Activated T-helper 9 cell treated with anti-CD3 and anti-CD28 coated beads, Interleukin-2, amount 50 U/mL, for 16 hours (primary cell): ENCODE results near the gene DLG3.
"Not testable (repeated sequence)": the region's sequence is repeated elsewhere in the genome, so short reads cannot be mapped to it uniquely, and the experiment has no call there.

Experiments
- DNase-seq: peaks from one replicate; pipeline ENCODE4 v3.0.0-alpha.2; 2020; ENCODE audit warnings: low read depth

Gene DLG3

DNA sequence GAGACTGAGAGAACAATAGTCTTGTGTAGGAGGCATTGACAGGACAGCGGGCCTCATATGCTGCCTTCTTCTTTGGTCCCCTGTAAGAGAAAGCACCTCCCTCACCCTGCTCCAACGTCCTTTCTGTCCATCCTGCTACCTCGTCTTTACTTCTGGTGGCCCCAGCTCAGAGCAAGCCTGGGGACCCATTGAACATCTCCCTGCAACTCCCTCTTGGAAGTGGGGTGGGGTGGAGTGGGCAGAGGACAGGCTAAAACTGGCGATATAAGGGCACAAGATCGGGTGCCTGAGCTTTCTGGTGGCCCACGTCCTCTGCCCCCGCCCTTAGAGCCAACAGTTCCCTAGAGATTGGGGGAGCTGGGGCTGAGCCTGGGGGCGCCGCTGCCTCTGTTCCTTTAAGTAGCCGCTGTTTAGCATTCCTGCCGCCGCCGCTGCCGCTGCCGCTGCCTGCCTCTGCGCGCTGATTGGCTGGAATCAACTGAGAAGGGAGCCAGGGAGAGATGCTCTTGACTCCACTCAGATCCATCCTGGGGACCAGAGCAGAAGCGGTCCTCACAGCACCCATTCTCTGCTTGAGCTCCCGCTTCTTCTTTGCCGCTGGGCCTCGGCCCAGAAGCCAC is at the start of gene DLG3:
DLG3 (plus strand) TSS at position 510 of the 620 bp plus-strand sequence. CDS start 367 bp downstream, outside the sequence.
- no peak for DNase-seq

GRCh38 chrX:70398899-70399298 is 45.7 kb upstream of the DLG3 start:
- no peak for DNase-seq

DNA sequence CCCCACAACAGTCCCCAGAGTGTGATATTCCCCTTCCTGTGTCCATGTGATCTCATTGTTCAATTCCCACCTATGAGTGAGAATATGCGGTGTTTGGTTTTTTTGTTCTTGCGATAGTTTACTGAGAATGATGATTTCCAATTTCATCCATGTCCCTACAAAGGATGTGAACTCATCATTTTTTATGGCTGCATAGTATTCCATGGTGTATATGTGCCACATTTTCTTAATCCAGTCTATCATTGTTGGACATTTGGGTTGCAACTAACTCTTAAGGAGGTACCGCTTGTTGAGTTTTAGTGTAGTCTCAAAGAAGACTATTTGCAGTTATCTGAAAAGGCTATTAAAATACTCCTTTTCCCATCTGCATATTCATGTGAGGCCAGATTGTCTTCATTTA is 44.5 kb upstream of the DLG3 start:
- not testable (repeated sequence) for DNase-seq

DNA sequence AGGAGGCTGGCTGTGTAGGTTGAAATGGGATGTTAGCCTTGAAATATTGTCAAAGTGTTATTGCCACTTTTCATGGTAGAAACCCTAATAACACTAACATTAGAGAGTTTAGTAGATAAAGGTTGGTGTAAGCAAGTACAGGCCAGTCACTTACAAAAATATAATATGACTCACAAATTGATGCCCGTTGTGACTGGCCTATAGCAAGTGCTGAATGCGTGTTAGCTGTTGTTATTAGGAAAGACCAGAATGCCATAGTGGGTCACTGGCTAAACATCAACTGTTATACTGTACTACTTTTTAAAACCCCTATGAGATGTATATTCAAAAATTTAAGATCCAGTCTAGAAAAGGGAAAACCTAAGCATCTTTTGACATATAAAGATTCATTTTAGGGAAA is 41.9 kb upstream of the DLG3 start:
- no peak for DNase-seq

- no peak for DNase-seq
Observed at GRCh38 chrX:70405003-70405402, 39.6 kb upstream of the DLG3 start.

GRCh38 chrX:70410921-70411320 is 33.7 kb upstream of the DLG3 start:
- DNase-seq = no peak

DNA sequence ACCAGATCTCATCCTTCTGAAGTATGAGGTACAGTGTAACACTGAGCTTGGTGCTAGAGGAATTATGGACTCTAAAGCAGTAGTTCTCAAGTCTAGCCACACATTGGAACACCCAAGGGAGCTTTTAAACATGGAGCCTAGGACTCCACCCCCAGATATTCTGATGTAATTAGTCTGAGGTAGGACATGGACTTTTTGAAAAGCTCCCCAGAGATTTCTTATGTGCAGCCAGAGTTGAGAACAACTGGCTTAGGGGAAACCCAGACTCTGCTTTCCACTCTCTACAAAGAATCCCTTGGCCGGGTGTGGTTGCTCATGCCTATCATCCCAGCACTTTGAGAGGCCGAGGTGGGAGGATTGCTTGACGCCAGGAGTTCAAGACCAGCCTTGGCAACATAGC is 33.2 kb upstream of the DLG3 start:
- no peak for DNase-seq

DNA sequence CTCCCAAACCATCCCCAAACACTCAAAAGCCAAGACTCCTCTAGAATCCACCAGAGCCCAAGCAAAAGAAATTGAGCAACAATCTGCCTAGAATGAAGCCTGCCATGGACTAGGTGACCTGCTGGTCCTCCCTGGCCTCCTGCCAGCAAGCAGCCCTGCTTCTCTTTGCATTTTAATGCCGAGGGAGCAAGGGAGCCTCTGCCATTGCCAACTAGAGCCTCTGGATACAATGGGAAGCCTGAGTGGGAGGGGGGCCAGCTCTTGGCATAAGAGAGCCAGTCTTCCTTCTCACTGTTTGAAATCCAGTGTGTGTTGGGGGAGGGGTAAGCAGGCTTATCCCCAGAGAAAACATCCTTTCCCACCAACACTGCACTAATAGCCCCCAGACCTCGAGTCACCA is 23.0 kb upstream of the DLG3 start:
- no peak for DNase-seq

DNA sequence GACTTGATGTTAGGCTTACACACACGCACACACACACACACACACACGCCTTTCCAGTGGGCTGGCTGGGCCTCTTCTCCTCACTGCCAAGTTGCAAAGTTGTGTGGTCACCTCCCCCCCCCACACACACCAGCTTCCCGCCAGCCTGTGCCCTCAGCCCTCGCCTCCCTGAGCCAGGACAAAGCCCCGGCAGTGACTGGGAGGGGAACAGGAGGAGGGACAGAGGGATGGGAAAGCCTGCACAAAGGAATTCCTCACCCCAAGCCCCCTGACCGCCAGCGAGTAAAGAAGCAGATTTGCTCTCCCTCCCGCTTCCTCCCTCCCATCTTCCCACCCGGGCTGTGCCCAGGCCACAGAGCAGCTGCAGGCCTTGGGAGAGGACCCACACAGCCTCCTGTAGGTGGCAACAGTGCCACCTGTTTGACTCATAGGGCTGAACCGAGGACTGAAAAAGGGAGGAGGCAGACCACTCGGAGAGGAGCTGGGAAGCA is 21.7 kb upstream of the DLG3 start, which contains the start of gene GDPD2:
GDPD2 (plus strand) TSS at position 464 of the 491 bp plus-strand sequence. CDS start 1,671 bp downstream, outside the sequence.
- no peak for DNase-seq

- DNase-seq = no peak
Observed at GRCh38 chrX:70423936-70424675, 20.5 kb upstream of the DLG3 start.

GRCh38 chrX:70424801-70425200 is 19.8 kb upstream of the DLG3 start:
- no peak for DNase-seq

DNA sequence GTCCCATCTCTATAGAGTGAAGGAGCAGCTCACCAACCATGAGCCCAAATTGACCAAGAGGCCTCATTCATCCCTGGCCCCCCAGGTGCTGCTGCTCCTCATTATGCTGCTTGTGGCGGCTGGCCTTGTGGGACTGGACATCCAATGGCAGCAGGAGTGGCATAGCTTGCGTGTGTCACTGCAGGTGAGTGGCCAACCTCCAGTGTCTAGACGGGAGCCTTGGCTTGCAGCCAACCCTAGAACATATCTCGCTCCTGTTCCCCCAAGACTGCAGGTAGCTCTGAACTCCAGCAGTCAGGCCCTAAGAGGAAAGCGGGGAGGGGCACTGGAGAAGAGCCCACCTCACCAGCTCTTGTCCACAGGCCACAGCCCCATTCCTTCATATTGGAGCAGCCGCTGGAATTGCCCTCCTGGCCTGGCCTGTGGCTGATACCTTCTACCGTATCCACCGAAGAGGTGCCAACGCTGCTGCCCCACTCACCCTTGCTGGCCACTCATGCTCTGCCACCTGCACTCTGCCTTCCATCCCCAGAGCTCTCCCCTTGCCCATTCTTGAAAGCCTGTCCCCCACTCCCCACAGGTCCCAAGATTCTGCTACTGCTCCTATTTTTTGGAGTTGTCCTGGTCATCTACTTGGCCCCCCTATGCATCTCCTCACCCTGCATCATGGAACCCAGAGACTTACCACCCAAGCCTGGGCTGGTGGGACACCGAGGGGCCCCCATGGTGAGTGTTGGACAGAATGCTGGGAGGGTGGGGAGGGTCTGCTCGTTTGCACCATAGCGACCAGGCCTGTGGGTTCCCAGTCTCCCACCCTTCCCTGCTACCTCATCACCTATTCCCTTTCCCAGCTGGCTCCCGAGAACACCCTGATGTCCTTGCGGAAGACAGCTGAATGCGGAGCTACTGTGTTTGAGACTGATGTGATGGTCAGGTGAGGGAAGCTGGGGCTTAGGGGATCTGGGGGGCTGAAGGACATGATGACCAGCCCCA is 18.1 kb upstream of the DLG3 start:
- DNase-seq = no peak

DNA sequence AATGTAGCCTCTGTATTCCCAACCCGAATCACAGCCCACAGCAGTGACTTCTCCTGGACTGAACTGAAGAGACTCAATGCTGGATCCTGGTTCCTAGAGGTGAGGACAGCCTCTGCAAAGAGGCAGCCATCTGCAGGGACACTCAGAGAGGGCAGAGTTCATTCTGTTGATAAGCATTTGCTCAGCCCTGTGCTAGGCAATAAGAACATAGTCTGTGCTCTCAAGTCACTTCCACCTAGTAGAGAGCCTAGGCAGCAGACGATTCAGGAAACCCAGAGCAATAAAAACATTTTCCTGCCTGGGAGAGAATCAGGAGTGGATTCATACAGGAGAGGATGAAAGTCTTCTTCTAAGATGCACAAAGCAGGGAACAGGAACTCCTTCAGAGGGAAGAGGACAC is 17.3 kb upstream of the DLG3 start:
- no peak for DNase-seq

DNA sequence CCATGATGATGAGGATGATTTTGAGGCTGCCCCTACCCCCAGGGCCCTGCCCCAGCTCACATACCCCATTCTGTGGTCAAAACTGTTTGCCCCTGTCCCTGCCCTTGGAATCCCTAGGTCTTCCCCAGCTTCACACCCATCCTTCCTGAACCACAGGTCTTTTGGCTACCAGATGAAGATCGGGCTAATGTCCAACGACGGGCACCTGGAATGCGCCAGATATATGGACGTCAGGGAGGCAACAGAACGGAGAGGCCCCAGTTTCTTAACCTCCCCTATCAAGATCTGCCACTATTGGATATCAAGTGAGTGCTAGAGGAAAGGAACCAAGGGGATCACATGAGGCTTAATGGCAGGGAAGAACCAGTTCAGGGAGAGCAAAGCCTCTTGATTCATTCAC is 14.9 kb upstream of the DLG3 start:
- no peak for DNase-seq

GRCh38 chrX:70432936-70433847 is 11.4 kb upstream of the DLG3 start:
- DNase-seq = no peak

GRCh38 chrX:70433848-70434351 is 10.7 kb upstream of the DLG3 start:
- peak; percentile 57 for DNase-seq

GRCh38 chrX:70434352-70434866 is 10.2 kb upstream of the DLG3 start:
- peak; percentile 46 for DNase-seq

- no peak for DNase-seq
Observed at GRCh38 chrX:70434914-70435586, 9.6 kb upstream of the DLG3 start.

DNA sequence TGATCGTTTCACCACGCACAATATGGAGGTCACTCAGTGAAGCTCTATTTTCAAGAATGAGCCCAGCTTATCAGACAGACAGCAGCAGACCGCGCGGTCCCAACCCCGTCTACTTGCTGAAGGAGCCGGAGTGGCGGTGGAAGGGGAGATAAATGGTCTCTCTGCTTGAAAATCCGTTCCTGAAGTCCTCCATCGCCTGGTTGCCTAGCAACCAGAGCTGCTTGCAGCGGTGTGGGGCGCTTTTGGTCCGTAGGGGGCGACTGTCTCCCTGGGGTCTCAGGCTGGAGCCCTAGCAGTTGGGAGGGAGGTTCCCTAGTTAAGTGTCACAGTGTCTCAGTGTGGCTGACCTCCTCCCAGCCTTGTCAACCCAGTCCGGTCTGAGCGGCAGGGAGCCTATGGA is 8.3 kb upstream of the DLG3 start:
- no peak for DNase-seq

- DNase-seq = no peak
Observed at GRCh38 chrX:70437011-70437410, 7.6 kb upstream of the DLG3 start.
